Measurements from ENCODE around the gene ISG15.
"Not testable (repeated sequence)": the region's sequence is repeated elsewhere in the genome, so short reads cannot be mapped to it uniquely, and the experiment has no call there.

The ISG15 gene

DNA sequence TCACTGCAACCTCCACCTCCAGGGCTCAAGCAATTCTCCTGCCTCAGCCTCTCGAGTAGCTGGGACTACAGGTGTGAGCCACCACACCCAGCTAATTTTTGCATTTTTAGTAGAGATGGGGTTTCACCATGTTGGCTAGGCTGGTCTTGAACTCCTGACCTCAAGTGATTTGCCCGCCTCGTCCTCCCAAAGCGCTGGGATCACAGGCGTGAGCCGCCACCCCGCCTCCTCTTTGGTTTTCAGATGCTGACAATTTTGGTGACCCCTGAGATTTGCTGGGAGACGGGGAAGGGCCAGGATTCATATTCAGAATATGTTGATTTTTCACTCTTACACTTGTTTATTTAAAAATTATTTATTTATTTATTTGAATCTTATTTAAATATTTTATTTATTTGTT is 3.2 kb upstream of the ISG15 start:
- not testable (repeated sequence) for H3K27me3 ChIP-seq (ENCODE audit: control insufficient read depth, insufficient read depth, low read length); H3K36me3 ChIP-seq (ENCODE audit: insufficient read depth, low read length); H3K4me3 ChIP-seq (ENCODE audit: low read length); H3K9me3 ChIP-seq (replicated peaks; ENCODE audit: low read length); H3K9ac ChIP-seq (ENCODE audit: low read depth, low read length); H3K4me2 ChIP-seq (ENCODE audit: low read length)
- peaks cover 14% of the 10 kb centered on the region for H3K4me1 ChIP-seq (ENCODE audit: control insufficient read depth, insufficient read depth, low read length)

DNA sequence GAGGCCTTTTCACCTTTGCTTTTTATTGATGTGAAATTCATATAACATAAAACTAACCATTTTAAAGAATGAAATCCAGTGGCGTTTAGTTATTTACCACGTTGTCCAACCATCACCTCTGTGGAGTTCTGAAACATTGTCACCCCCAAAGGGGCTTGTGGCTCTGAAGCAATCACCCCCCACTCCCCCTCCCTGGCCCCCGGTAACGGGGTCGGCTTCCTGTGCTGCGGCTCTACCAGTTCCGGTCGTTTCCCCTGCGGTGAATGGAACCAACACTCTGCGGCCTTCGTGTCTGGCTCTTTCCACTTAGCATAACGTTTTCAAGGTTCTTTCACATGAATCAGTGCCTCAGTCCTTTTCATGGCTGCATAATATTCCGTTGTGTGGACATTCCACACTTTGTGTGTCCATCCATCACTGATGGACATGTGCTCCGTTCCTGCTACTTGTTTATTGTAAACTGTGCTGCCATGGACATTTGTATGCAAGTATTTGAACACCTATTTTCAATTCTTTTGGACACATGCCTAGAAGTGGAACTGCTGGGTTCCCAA is 1.8 kb upstream of the ISG15 start:
- no peaks in the 10 kb centered on the region for H3K9me3 ChIP-seq (replicated peaks; ENCODE audit: low read length)
- H3K9ac ChIP-seq (ENCODE audit: low read depth, low read length): no peak overlapping the region
- H3K27me3 ChIP-seq (ENCODE audit: control insufficient read depth, insufficient read depth, low read length): no peaks in the 10 kb centered on the region
- peaks cover 10% of the 10 kb centered on the region for H3K4me1 ChIP-seq (ENCODE audit: control insufficient read depth, insufficient read depth, low read length)
- H3K4me2 ChIP-seq (ENCODE audit: low read length): no peak overlapping the region
- H3K4me3 ChIP-seq (ENCODE audit: low read length): no peak overlapping the region
- H3K36me3 ChIP-seq (ENCODE audit: insufficient read depth, low read length): no peaks in the 10 kb centered on the region

- Histone ChIP-seq H3K9ac (ENCODE audit: low read depth, low read length) (peak overlapping the region; percentile 84), H3K4me2 (ENCODE audit: low read length) (peak overlapping the region; percentile 89)
- not testable (repeated sequence) for H3K36me3 ChIP-seq (ENCODE audit: insufficient read depth, low read length)
Measured at GRCh38 chr1:1012736-1013104, 577 bp upstream of the ISG15 start.

GRCh38 chr1:1013922-1014648 is 788 bp downstream of the ISG15 start:
- Histone ChIP-seq H3K27me3 (ENCODE audit: control insufficient read depth, insufficient read depth, low read length) (no peaks in the 10 kb centered on the region), H3K4me3 (ENCODE audit: low read length) (peak overlapping the region; percentile 95), H3K9me3 (replicated peaks; ENCODE audit: low read length) (no peaks in the 10 kb centered on the region), H3K4me2 (ENCODE audit: low read length) (peak overlapping the region; percentile 89), H3K36me3 (ENCODE audit: insufficient read depth, low read length) (no peaks in the 10 kb centered on the region), H3K9ac (ENCODE audit: low read depth, low read length) (peak overlapping the region; percentile 84), H3K4me1 (ENCODE audit: control insufficient read depth, insufficient read depth, low read length) (peaks cover 10% of the 10 kb centered on the region)

More at GRCh38 chr1:1012736-1013104, 577 bp upstream of the ISG15 start:
- peak overlapping the region; percentile 95 for H3K4me3 ChIP-seq (ENCODE audit: low read length)
- H3K9me3 ChIP-seq (replicated peaks; ENCODE audit: low read length); H3K4me1 ChIP-seq (ENCODE audit: control insufficient read depth, insufficient read depth, low read length); H3K27me3 ChIP-seq (ENCODE audit: control insufficient read depth, insufficient read depth, low read length): not testable (repeated sequence)

- Histone ChIP-seq H3K9me3 (replicated peaks; ENCODE audit: low read length) (no peaks in the 10 kb centered on the region), H3K4me2 (ENCODE audit: low read length) (no peak overlapping the region), H3K4me1 (ENCODE audit: control insufficient read depth, insufficient read depth, low read length) (peaks cover 10% of the 10 kb centered on the region), H3K9ac (ENCODE audit: low read depth, low read length) (no peak overlapping the region), H3K27me3 (ENCODE audit: control insufficient read depth, insufficient read depth, low read length) (no peaks in the 10 kb centered on the region), H3K36me3 (ENCODE audit: insufficient read depth, low read length) (no peaks in the 10 kb centered on the region), H3K4me3 (ENCODE audit: low read length) (no peak overlapping the region)
Measured at GRCh38 chr1:1014799-1015681, 1.7 kb downstream of the ISG15 start.

- H3K36me3 ChIP-seq (ENCODE audit: insufficient read depth, low read length); H3K9me3 ChIP-seq (replicated peaks; ENCODE audit: low read length); H3K27me3 ChIP-seq (ENCODE audit: control insufficient read depth, insufficient read depth, low read length); H3K9ac ChIP-seq (ENCODE audit: low read depth, low read length); H3K4me2 ChIP-seq (ENCODE audit: low read length); H3K4me3 ChIP-seq (ENCODE audit: low read length): not testable (repeated sequence)
- H3K4me1 ChIP-seq (ENCODE audit: control insufficient read depth, insufficient read depth, low read length): peaks cover 17% of the 10 kb centered on the region
Measured at GRCh38 chr1:1017397-1018320, 4.4 kb downstream of the ISG15 start.

GRCh38 chr1:1018321-1018685 is 5.0 kb downstream of the ISG15 start:
- not testable (repeated sequence) for H3K4me3 ChIP-seq (ENCODE audit: low read length); H3K9ac ChIP-seq (ENCODE audit: low read depth, low read length); H3K27me3 ChIP-seq (ENCODE audit: control insufficient read depth, insufficient read depth, low read length); H3K9me3 ChIP-seq (replicated peaks; ENCODE audit: low read length); H3K36me3 ChIP-seq (ENCODE audit: insufficient read depth, low read length); H3K4me2 ChIP-seq (ENCODE audit: low read length)
- H3K4me1 ChIP-seq (ENCODE audit: control insufficient read depth, insufficient read depth, low read length): peaks cover 17% of the 10 kb centered on the region

GRCh38 chr1:1019122-1019999 is 6.1 kb downstream of the ISG15 start:
- no peaks in the 10 kb centered on the region for H3K9me3 ChIP-seq (replicated peaks; ENCODE audit: low read length)
- no peak overlapping the region for H3K9ac ChIP-seq (ENCODE audit: low read depth, low read length)
- peak overlapping the region; percentile 81 for H3K4me2 ChIP-seq (ENCODE audit: low read length)
- peak overlapping the region; percentile 74 for H3K4me3 ChIP-seq (ENCODE audit: low read length)
- no peaks in the 10 kb centered on the region for H3K27me3 ChIP-seq (ENCODE audit: control insufficient read depth, insufficient read depth, low read length)
- H3K36me3 ChIP-seq (ENCODE audit: insufficient read depth, low read length): no peaks in the 10 kb centered on the region
- H3K4me1 ChIP-seq (ENCODE audit: control insufficient read depth, insufficient read depth, low read length): peaks cover 9% of the 10 kb centered on the region

GRCh38 chr1:1020000-1020404 is 6.7 kb downstream of the ISG15 start, which contains the start of gene AGRN:
AGRN (plus strand) TSS chr1:1020120; CDS start chr1:1020173, 53 bp downstream.
- Histone ChIP-seq H3K9ac (ENCODE audit: low read depth, low read length) (no peak within 1 kb of the TSS), H3K36me3 (ENCODE audit: insufficient read depth, low read length) (no peaks in the 10 kb centered on the region), H3K9me3 (replicated peaks; ENCODE audit: low read length) (no peaks in the 10 kb centered on the region), H3K27me3 (ENCODE audit: control insufficient read depth, insufficient read depth, low read length) (no peaks in the 10 kb centered on the region), H3K4me2 (ENCODE audit: low read length) (peak within 1 kb of the TSS; percentile 91), H3K4me3 (ENCODE audit: low read length) (peak within 1 kb of the TSS; percentile 74), H3K4me1 (ENCODE audit: control insufficient read depth, insufficient read depth, low read length) (peaks cover 14% of the 10 kb centered on the region)

DNA sequence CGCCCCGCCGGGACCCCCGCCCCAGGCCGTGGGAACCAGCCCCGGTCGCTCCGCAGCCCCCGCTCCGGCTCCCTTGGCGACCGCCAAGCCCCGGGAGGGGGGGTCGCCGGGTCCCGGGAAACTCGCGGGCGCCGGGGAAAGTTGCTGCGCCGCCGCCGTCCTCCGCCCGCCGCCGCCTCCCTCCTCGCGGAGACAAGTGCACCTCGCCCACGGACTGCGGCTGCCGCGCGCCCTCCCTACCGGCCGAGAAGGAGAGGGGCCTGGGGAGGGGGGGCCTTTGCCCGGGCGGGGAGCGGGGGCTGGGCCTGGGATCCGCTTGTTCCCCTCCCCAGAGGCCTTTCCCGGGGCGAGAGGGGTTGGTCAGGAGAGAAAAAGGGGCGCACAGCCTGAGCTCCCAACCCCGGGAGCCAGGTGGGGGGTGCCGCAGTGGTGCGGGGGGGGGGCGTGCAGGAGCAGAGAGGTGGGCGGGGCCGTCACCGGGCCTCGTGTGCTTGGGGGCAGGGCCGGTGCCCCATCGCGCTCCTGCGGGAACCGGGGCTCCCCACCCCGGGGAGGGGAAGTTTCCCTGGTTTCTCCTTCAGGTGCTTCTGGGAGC is 7.2 kb downstream of the ISG15 start:
- Histone ChIP-seq H3K4me1 (ENCODE audit: control insufficient read depth, insufficient read depth, low read length) (peaks cover 14% of the 10 kb centered on the region), H3K9me3 (replicated peaks; ENCODE audit: low read length) (no peaks in the 10 kb centered on the region), H3K36me3 (ENCODE audit: insufficient read depth, low read length) (no peaks in the 10 kb centered on the region), H3K4me2 (ENCODE audit: low read length) (peak overlapping the region; percentile 91), H3K9ac (ENCODE audit: low read depth, low read length) (no peak overlapping the region), H3K4me3 (ENCODE audit: low read length) (peak overlapping the region; percentile 71), H3K27me3 (ENCODE audit: control insufficient read depth, insufficient read depth, low read length) (no peaks in the 10 kb centered on the region)

Measured in skeletal muscle satellite cell (primary cell).